HG03159 (cell line): ENCODE results near the gene TICRR.
"Not testable (repeated sequence)": the region's sequence is repeated elsewhere in the genome, so short reads cannot be mapped to it uniquely, and the experiment has no call there.

ENCODE experiments used
- ATAC-seq: cut with Tn5 transposase; IDR thresholded peaks from one replicate; pipeline ENCODE4 v1.9.1; 2021; ENCODE audit warnings: mild to moderate bottlenecking, moderate library complexity; ENCODE audit not compliant: unreplicated experiment

Gene TICRR

DNA sequence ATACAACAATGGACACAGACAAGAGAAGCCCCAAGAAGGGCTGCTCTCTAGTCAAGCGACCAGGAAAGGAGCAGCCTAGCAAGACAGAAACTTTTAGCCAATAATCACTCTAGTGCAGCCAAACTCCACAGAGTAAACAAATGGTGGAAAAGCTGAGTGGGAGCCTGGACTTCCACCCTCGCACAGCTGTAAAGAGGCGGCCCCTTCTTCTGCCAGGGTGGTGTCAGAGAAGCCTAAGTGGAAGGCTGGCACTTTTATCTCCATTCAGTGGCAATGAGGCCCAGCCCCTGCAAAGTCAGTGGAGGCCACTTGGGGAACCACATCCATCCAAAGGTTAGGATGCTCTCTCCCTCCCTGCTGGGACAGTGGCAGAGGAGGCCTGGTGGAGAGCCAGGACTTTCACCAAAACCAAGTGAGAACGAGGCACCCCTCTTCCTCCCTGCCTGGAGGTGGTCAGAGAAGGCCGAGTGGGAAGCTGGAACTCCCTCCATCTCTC, 15.5 kb upstream of the TICRR start:
- ATAC-seq, result no peak

DNA sequence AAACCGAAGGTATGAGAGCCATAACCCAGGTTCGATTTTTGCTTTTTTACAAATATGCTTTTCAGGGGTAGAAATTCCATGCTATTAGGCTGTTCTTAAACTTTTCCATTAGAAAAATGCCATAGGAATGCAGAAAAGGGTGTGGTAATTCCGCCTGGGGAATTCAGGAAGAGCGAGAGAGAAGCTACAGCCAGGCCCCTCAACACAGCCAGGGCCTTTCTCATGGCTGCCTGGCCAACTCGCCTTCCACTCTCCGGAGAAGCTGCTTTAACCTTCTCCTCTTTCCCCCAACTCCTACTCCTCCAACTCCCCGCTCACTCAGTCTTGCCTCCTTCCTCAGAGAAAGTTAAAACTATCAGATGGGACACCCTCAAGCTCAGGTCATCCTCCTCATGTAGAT, 9.1 kb upstream of the TICRR start:
- ATAC-seq, result no peak

- ATAC-seq, result no peak
Measured at GRCh38 chr15:89566621-89567294, 8.5 kb upstream of the TICRR start.

DNA sequence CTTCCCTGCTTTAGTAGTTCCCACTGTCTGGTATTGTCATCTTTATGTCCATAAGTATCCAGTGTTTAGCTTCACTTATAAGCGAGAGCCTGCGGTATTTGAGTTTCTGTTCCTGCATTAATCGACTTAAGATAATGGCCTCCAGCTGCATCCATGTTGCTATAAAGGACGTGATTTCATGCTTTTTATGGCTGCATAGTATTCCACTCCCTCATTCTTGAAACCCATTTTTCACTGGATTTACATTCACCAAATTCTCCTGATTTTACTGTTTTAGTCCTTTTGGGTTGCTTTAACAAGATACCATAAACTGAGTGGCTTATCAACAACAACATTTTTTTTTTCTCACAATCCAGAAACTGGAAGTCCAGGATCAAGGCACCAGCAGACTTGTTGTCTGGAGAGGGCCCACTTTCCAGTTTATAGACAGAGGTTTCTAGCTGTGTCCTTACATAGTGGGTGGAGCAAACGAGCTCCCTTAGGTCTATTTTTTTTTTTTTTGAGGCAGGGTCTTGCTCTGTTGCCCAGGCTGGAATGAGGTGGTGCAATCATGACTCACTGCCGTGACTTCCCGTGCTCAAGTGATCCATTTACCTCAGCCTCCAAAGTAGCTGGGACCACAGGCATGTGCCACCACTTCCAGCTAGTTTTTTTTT, 6.1 kb upstream of the TICRR start:
- no peak for ATAC-seq

GRCh38 chr15:89575656-89576416, 567 bp downstream of the TICRR start:
- peak; percentile 9 for ATAC-seq

DNA sequence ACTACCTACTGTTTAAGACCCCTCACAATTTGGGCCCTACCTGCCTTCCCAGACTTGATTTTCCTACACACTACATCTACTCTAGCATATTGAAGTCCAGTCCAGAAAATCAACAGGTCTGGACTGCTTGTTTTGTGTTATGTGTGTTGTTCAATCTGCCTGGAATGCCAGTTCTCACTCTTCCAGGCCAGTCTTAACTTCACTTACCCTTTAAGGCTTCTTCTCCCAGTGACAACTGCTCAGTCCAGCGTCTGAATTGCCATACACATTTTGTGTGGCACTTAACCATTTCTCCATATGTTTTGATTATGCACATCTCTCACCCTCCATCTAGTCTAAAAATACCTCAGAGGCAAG, 1.1 kb downstream of the TICRR start:
- no peak for ATAC-seq

GRCh38 chr15:89577776-89578115, 2.5 kb downstream of the TICRR start:
- no peak for ATAC-seq

- no peak for ATAC-seq
Measured at GRCh38 chr15:89578146-89578545, 2.9 kb downstream of the TICRR start.

DNA sequence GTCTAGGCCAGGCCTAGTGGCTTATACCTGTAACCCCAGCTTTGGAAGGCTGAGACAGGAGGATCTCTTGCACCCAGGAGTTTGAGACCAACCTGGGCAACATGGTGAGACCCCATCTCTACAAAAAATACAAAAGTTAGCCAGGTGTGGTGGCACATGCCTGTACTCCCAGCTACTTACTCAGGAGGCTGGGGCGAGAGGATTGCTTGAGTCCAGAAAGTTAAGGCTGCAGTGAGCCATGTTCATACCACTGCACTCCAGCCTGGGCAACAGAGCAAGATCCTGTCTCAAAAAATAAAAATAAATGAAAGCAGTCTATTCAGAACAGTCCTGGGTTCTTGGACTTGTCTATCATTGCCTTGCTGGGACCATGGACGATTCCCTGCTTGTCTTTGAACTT, 5.5 kb downstream of the TICRR start:
- ATAC-seq, result not testable (repeated sequence)

DNA sequence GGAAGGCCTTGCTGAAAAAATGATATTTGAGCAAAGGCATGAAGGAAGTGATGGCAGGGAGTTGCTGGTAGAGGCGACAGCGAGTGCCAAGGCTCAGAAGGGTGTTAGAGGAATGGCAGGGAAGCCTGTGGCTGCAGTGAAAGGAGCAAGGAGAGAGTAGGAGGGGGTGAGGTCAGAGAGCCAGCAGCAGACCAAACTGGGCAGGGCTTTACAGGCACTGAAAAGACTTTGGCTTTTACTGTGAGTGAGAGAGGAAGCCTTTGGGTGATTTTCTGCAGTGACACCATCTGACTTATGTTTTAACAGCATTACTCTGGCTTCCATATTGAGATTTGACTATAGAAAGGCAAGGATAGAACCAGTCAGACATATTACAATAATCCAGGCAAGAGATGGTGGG, 11.4 kb downstream of the TICRR start:
- ATAC-seq, result no peak

DNA sequence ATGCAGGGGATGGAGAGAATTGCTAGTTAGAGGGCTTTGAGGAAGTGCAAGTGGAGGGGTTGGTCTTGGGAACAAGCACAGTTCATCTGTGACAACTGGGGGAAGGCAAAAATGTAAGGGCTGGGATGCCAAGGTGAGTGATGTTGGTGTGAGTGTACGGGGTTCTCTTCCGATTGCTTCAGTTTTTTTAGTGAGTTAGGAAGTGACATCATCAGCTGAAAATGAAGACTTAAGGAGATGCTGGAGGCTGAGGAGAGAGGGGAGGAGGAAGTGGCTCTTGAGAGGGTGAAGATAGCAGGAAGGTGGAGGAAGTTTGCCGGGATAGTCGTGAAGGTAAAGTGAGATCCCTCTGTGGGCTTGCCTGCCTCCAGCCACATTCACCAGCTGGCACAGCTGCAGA, 12.7 kb downstream of the TICRR start:
- ATAC-seq, result no peak

DNA sequence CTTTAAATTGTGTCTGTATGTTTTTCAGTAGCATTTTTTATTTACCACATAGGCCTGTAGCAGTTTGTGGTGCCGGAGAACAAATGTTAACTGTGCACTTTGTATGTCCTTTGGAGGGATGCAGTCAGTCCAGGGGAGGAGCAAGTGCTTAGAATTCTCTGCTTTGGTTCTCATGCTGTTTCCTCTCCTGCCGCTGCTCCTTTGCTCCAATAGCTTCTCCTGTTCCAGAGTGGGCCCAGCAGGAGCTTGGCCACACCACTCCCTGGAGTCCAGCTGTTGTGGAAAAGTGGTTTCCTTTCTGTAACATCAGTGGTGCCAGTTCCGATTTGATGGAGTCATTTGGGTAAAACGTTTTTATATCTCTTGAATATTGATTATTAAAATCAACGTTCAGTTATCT, 16.6 kb downstream of the TICRR start:
- ATAC-seq, result no peak

DNA sequence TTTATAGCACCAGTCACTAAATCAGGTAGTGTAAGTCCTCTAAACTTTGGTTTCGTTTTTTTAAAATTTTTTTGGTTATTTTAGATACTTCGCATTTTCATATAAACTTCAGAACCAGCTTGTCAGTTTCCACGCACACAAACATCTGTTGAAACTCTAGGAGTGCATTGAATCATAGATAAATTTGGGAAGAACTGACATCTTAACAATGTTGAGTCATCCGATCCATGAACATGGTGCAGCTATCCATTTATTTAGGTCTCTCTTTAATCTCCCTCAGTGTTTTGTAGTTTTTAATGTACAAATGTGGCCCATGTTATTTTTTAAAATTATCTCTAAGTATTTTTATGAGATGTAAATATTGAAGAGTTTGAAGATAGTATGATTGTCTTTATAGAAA, 17.7 kb downstream of the TICRR start:
- no peak for ATAC-seq

- no peak for ATAC-seq
Measured at GRCh38 chr15:89599021-89599420, 23.8 kb downstream of the TICRR start.

DNA sequence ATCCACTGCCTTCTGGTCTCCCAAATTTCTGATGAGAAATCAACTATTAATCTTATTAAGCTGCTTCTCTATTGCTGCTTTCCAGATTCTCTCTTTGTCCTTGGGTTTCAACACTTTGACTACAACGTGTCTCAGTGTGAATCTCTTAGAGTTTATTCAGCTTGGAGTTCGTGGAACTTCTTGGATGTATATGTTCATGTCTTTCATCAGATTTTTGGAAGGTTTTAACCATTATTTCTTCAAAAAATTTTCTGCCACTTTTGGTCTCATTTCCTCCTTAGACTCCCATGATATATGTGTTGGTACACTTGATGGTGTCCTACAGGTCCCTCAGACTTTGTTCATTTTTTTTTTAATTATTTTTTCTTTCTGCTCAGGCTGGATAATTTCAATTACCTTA, 36.0 kb downstream of the TICRR start:
- ATAC-seq, result no peak

GRCh38 chr15:89613031-89613430, 37.8 kb downstream of the TICRR start:
- no peak for ATAC-seq

GRCh38 chr15:89614164-89614563, 38.9 kb downstream of the TICRR start:
- no peak for ATAC-seq

DNA sequence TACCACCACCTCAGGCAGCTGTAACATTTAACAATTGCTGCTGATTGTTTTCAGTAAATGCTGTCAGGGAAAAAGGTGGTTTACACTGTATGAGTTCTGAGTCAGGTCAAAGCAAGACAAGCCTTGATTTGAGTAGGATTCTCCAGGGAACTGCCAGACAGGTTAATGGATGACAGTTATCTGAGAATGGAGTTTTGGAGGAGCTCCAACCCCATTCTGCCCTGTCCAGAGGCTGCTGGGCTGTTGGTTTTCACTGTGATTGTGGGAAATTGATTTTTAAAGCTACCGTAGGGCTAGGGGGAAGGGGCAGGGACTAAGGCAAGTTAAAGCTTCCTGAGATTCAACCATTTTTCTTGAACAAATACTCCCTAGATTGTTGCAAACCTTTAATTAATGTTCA, 39.9 kb downstream of the TICRR start:
- no peak for ATAC-seq

DNA sequence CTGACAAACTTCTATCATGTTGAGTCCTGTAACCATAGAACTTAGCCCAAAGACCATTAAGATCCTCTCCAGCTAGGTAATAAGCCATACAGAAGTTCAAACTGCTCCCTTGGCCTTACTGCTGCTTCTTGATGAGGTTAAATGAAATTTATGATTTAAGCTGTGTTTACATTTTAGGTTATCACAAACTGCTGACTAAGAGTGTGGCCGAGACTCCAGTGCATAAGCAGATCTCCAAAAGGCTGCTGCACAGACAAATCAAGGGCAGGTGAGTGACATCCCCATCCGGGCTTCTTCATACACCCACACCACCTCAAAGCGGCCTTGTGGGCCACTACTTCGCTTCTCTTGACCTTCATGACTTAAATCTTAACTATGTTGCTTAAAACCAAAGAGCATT, 41.0 kb downstream of the TICRR start:
- no peak for ATAC-seq

- no peak for ATAC-seq
Measured at GRCh38 chr15:89621547-89621946, 46.3 kb downstream of the TICRR start.

- ATAC-seq, result no peak
Measured at GRCh38 chr15:89623165-89623564, 47.9 kb downstream of the TICRR start.

DNA sequence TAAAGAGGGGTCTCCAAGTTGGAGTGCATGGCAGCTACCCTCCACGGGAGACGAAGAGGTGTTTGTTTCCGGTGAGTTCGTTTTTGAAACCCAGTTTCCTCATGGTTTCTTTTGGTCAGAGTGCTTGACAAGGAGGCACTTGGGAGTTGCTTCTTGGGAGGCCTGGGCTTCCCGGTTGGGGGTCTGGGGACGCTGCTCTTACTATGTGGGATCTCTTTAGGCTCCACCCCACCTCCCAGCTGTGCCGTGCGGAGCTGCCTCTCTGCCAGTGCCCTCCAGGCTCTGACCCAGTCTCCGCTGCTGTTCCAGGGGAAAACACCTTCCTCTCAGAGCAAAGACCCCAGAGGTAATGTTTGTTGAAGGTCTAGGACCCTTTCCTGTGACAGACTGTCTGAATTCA, 50.4 kb downstream of the TICRR start:
- ATAC-seq, result no peak
